Suprapubic skin (tissue), 4 donors: ENCODE results near the gene ARHGAP12. TPM values are rescaled to one million over a fixed set of nuclear protein-coding genes. Genes with fewer than 3 reads are reported as not detected.

ENCODE experiments used
- DNase-seq, 2 donors: peaks; one replicate each; pipeline ENCODE4 v3.0.0-alpha.2; 2019; ENCODE audit warnings: low spot score in 2 of 2
- H3K27ac ChIP-seq: fragments of 200-600 bp; sonication (generic); one replicate; pipeline ENCODE4 v1.5.1; 2019
- H3K27me3 ChIP-seq: fragments of 200-600 bp; sonication (generic); one replicate; pipeline ENCODE4 v1.5.1; 2019
- H3K36me3 ChIP-seq: fragments of 200-600 bp; sonication (generic); one replicate; pipeline ENCODE4 v1.5.1; 2019
- H3K4me1 ChIP-seq: fragments of 200-600 bp; sonication (generic); one replicate; pipeline ENCODE4 v1.5.1; 2019
- H3K4me3 ChIP-seq: fragments of 200-600 bp; sonication (generic); one replicate; pipeline ENCODE4 v1.5.1; 2019; ENCODE audit warnings: mild to moderate bottlenecking
- H3K9me3 ChIP-seq: fragments of 200-600 bp; sonication (generic); one replicate; pipeline ENCODE4 v1.5.1; 2019
- EP300 ChIP-seq: sonication (generic); formaldehyde crosslinking; IDR thresholded peaks from one replicate; pipeline ENCODE4 v1.6.1; 2017; ENCODE audit warnings: antibody characterized with exemption
- POLR2A ChIP-seq, 2 donors: fragments of 450-650 bp; IDR thresholded peaks; one replicate each; pipeline ENCODE4 v1.6.1; 2017; ENCODE audit warnings: antibody characterized with exemption in 2 of 2, mild to moderate bottlenecking in 2 of 2, moderate library complexity in 2 of 2
- POLR2AphosphoS5 ChIP-seq, 3 donors: sonication (generic); formaldehyde crosslinking; IDR thresholded peaks; one replicate each; pipeline ENCODE4 v1.6.1; 2017; ENCODE audit warnings: antibody characterized with exemption in 3 of 3
- WGBS: methylation state at CpG from one replicate; pipeline ENCODE4 v1.1.5; 2018; 5-methylcytosine and 5-hydroxymethylcytosine counted together
- total RNA-seq, 4 donors: library from RNA; depleted of rRNA; stranded (reverse); fragments of >200 nt; gene quantifications; one replicate each; pipeline ENCODE4 v1.1.0, GENCODE V29; 2016
- TF ChIP-seq, protein P1 (sequence below), 2 donors: fragments of 200-600 bp in 1 of 2; fragments of 450-650 bp in 1 of 2; sonication (generic) in 1 of 2; IDR thresholded peaks; one replicate each; pipeline ENCODE4 v1.5.1; 2016 to 2019; ENCODE audit warnings: antibody characterized with exemption in 2 of 2, mild to moderate bottlenecking in 1 of 2, moderate library complexity in 1 of 2

The ARHGAP12 gene
- total RNA-seq, 4 donors from 2014 or later, result 25.7 to 64.5 (median 39.5) TPM

GRCh38 chr10:31888442-31888841 lies 40.2 kb downstream of the ARHGAP12 start:
- Histone ChIP-seq H3K27me3 (no peaks in the 10 kb centered on the region), H3K9me3 (no peaks in the 10 kb centered on the region), H3K36me3 (no peaks in the 10 kb centered on the region), H3K27ac (no peak overlapping the region), H3K4me3 (no peak overlapping the region), H3K4me1 (peaks cover 13% of the 10 kb centered on the region)
- TF ChIP-seq POLR2A (IDR thresholded peaks at IDR 0.05) (no peak), POLR2AphosphoS5 (IDR thresholded peaks at IDR 0.05) (no peak), EP300 (no peak)
- TF ChIP-seq, protein P1, sequence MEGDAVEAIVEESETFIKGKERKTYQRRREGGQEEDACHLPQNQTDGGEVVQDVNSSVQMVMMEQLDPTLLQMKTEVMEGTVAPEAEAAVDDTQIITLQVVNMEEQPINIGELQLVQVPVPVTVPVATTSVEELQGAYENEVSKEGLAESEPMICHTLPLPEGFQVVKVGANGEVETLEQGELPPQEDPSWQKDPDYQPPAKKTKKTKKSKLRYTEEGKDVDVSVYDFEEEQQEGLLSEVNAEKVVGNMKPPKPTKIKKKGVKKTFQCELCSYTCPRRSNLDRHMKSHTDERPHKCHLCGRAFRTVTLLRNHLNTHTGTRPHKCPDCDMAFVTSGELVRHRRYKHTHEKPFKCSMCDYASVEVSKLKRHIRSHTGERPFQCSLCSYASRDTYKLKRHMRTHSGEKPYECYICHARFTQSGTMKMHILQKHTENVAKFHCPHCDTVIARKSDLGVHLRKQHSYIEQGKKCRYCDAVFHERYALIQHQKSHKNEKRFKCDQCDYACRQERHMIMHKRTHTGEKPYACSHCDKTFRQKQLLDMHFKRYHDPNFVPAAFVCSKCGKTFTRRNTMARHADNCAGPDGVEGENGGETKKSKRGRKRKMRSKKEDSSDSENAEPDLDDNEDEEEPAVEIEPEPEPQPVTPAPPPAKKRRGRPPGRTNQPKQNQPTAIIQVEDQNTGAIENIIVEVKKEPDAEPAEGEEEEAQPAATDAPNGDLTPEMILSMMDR (IDR thresholded peaks at IDR 0.05), result no peak
- no peak for DNase-seq
- 38% methylated on average over 1 of the region's 1 CpG for WGBS

DNA sequence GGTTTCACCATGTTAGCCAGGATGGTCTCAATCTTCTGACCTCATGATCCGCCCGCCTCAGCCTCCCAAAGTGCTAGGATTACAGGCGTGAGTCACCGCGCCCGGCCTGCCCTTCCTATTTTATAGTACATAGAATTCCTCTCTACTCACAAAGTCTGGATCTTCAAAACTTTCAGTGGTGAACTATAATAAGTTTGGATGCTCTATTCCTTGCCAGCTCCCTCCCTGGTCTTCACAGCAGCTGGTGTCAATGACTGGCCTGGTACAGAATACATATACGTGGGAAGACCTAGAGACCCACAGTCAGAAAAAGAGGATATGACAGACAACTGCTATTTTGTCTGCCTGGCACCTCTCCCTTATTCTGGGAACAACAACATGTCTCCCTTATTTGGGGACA lies 40.8 kb downstream of the ARHGAP12 start:
- H3K27me3 ChIP-seq, result no peaks in the 10 kb centered on the region
- TF ChIP-seq, protein P1 (IDR thresholded peaks at IDR 0.05), result no peak
- TF ChIP-seq POLR2A (IDR thresholded peaks at IDR 0.05) (no peak), POLR2AphosphoS5 (IDR thresholded peaks at IDR 0.05) (no peak)
- peaks cover 13% of the 10 kb centered on the region for H3K4me1 ChIP-seq
- H3K36me3 ChIP-seq, result no peaks in the 10 kb centered on the region
- no peak overlapping the region for H3K27ac ChIP-seq
- no peaks in the 10 kb centered on the region for H3K9me3 ChIP-seq
- DNase-seq, result no peak
- WGBS, result 97% methylated on average over 7 of the region's 7 CpGs
- no peak overlapping the region for H3K4me3 ChIP-seq

DNA sequence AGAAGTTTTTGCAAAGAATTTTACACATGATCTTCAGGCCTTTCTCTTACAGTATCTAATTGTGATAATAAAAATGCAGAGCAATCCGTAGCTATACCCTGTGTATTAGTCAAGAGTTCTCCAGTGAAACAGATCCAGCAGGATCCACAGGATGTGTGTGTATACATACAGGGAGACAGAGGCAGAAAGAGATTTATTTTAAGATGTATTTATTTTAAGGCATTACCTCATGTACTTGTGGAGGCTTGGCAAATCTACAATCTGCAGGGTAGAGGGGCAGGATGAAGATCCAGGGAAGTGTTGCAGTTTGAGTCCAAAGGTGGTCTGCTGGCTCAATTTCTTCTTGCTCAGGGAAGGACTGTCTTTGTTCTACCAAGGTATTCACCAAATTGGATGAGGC lies 41.7 kb downstream of the ARHGAP12 start:
- DNase-seq, result no peak
- H3K9me3 ChIP-seq, result no peaks in the 10 kb centered on the region
- H3K4me1 ChIP-seq, result peaks cover 13% of the 10 kb centered on the region
- WGBS, result 59% methylated on average over 1 of the region's 1 CpG
- peak overlapping the region; percentile 10 for H3K27ac ChIP-seq
- H3K4me3 ChIP-seq, result no peak overlapping the region
- no peaks in the 10 kb centered on the region for H3K27me3 ChIP-seq
- H3K36me3 ChIP-seq, result no peaks in the 10 kb centered on the region
- TF ChIP-seq POLR2AphosphoS5 (IDR thresholded peaks at IDR 0.05), result no peak
- TF ChIP-seq POLR2A (IDR thresholded peaks at IDR 0.05), result no peak
- no peak for TF ChIP-seq EP300
- TF ChIP-seq, protein P1 (IDR thresholded peaks at IDR 0.05), result no peak

DNA sequence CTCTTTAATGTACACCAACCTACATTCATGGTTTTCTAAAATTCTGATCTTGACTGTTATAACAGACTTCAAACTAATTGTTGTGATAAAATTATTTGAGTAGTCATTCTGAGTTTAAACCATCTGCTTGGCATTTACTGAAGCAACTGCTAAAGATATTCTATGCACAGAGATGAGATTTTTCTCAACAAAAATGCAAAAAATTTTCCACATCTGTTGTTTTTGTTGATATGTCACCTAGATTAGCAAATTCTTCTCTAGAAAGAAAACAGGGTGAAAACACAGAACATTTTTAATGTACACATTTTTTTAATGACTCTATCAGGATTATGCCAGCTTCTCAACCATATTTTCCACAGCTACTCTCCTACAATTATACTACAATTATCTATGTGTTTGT lies 42.7 kb downstream of the ARHGAP12 start:
- Histone ChIP-seq H3K9me3 (no peaks in the 10 kb centered on the region), H3K4me3 (no peak overlapping the region), H3K4me1 (peaks cover 13% of the 10 kb centered on the region), H3K27me3 (no peaks in the 10 kb centered on the region), H3K36me3 (no peaks in the 10 kb centered on the region), H3K27ac (no peak overlapping the region)
- TF ChIP-seq EP300 (no peak), POLR2AphosphoS5 (IDR thresholded peaks at IDR 0.05) (no peak), POLR2A (IDR thresholded peaks at IDR 0.05) (no peak)
- TF ChIP-seq, protein P1 (IDR thresholded peaks at IDR 0.05), result no peak
- DNase-seq, result no peak

DNA sequence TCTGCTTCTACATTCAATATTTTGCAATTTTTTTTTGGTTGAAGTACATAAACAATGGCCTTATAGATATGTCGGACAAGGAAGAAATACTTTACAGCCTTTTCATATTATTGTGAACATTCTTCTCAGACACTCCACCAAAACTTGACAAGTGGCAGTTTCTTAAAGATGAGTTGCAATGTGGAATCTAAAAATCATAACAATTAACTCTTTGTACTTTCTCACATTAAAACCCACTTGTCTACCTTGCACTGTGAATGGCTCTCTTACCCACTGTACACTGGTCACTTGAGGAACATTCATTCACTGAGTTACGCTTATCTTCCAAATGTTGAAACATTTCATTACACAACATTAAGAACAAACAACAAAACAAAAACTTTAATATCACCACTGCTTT lies 44.2 kb downstream of the ARHGAP12 start:
- DNase-seq, result no peak
- no peak for TF ChIP-seq EP300
- TF ChIP-seq, protein P1 (IDR thresholded peaks at IDR 0.05), result no peak
- TF ChIP-seq POLR2A (IDR thresholded peaks at IDR 0.05), result no peak
- H3K36me3 ChIP-seq, result no peaks in the 10 kb centered on the region
- H3K27me3 ChIP-seq, result no peaks in the 10 kb centered on the region
- peaks cover 13% of the 10 kb centered on the region for H3K4me1 ChIP-seq
- 84% methylated on average over 2 of the region's 2 CpGs for WGBS
- no peak overlapping the region for H3K27ac ChIP-seq
- no peak overlapping the region for H3K4me3 ChIP-seq
- H3K9me3 ChIP-seq, result no peaks in the 10 kb centered on the region
